HCT116 (cell line): ENCODE data around the gene FGF14. TPM values are rescaled to one million over a fixed set of nuclear protein-coding genes. Genes with fewer than 3 reads are reported as not detected.

Experiments
- ATAC-seq: fragments of 200-7000 bp; cut with Tn5 transposase; 2 replicates; pipeline ENCODE4 v1.9.1; 2020; ENCODE audit warnings: mild to moderate bottlenecking, moderate library complexity
- BruUV-seq: library from RNA; stranded (reverse); fragments of 400-500 nt; replicated peaks from 2 replicates; lab custom pipeline; 2021; lab: Mats Ljungman, UMichigan
- CTCF ChIA-PET: fragments of 300-600 bp; sonication (Branson Sonifier 250); formaldehyde crosslinking; loops from one replicate; lab custom pipeline; 2021; ENCODE audit warnings: antibody characterized with exemption; lab: Charles Lee
- POLR2A ChIA-PET: fragments of 300-600, 350-600 bp; sonication (Branson Sonifier 250); formaldehyde crosslinking; loops from one replicate; lab custom pipeline; 2021; ENCODE audit warnings: antibody characterized with exemption; lab: Charles Lee
- RAD21 ChIA-PET, 2 experiments: fragments of 300-600 bp; sonication (Branson Sonifier 250); formaldehyde crosslinking; loops; one replicate each; lab custom pipeline; 2023; ENCODE audit warnings: low total read pairs in 2 of 2; ENCODE audit not compliant: uncharacterized antibody in 2 of 2, unreplicated experiment in 2 of 2, low non-redundant PET in 1 of 2; lab: Charles Lee
- DNase-seq: peaks from one replicate; pipeline ENCODE4 v3.0.0-alpha.2; 2010; ENCODE audit warnings: low read depth, low spot score
- H2AFZ ChIP-seq: fragments of 200-600 bp; shearing (Covaris generic), sonication (generic); 2 replicates; pipeline ENCODE4 v1.6.1; 2017; ENCODE audit warnings: low read depth, mixed run types, mixed read lengths, antibody characterized with exemption, low read length; ENCODE audit not compliant: poor library complexity, severe bottlenecking
- H3K27ac ChIP-seq: 2 replicates; pipeline ENCODE4 v1.5.1; 2012; ENCODE audit warnings: low read depth, low read length
- H3K27me3 ChIP-seq: fragments of 200-600 bp; sonication (generic); 2 replicates; pipeline ENCODE4 v1.6.1; 2016; ENCODE audit warnings: mixed run types, low read length, mixed read lengths; ENCODE audit not compliant: insufficient read depth
- H3K36me3 ChIP-seq, 2 experiments: fragments of 200-500 bp in 1 of 2; fragments of 200-600 bp in 1 of 2; sonication (Bioruptor generic) in 1 of 2; sonication (generic) in 1 of 2; 2 replicates each; pipeline versions ENCODE4 v1.5.1 to v1.6.1; 2014 to 2016; ENCODE audit warnings: low read length in 2 of 2, inconsistent platforms in 1 of 2, mixed read lengths in 1 of 2, mixed run types in 1 of 2; ENCODE audit not compliant: insufficient read depth in 2 of 2, control insufficient read depth in 1 of 2
- H3K4me1 ChIP-seq, 2 experiments: fragments of 200-600 bp in 1 of 2; sonication (generic) in 1 of 2; 2 replicates each; pipeline versions ENCODE4 v1.5.1 to v1.6.1; 2012 to 2017; ENCODE audit warnings: low read length in 2 of 2, inconsistent platforms in 1 of 2, mild to moderate bottlenecking in 1 of 2, mixed read lengths in 1 of 2, mixed run types in 1 of 2, moderate library complexity in 1 of 2; ENCODE audit not compliant: insufficient read depth in 2 of 2, control insufficient read depth in 1 of 2
- H3K4me2 ChIP-seq: fragments of 200-600 bp; sonication (generic); 2 replicates; pipeline ENCODE4 v1.6.1; 2017; ENCODE audit warnings: mixed run types, low read length, mixed read lengths
- H3K4me3 ChIP-seq, 2 experiments: fragments of 200-600 bp in 1 of 2; sonication (generic) in 1 of 2; replicated peaks in 1 of 2; 2 replicates each; pipeline ENCODE4 v1.5.1; 2011 to 2016; ENCODE audit warnings: low read length in 2 of 2, control low read depth in 1 of 2, low read depth in 1 of 2, mild to moderate bottlenecking in 1 of 2, mixed read lengths in 1 of 2, mixed run types in 1 of 2
- H3K79me2 ChIP-seq: fragments of 200-600 bp; sonication (generic); 2 replicates; pipeline ENCODE4 v1.6.1; 2017; ENCODE audit warnings: mild to moderate bottlenecking, mixed run types, low read length, moderate library complexity, mixed read lengths; ENCODE audit not compliant: insufficient read depth
- H3K9ac ChIP-seq: fragments of 200-600 bp; sonication (generic); 2 replicates; pipeline ENCODE4 v1.6.1; 2016; ENCODE audit warnings: low read length, mixed read lengths
- H3K9me2 ChIP-seq: fragments of 200-600 bp; sonication (generic), shearing (Covaris generic); 2 replicates; pipeline ENCODE4 v1.6.1; 2017; ENCODE audit warnings: mixed run types, mild to moderate bottlenecking, moderate library complexity; ENCODE audit not compliant: insufficient read depth
- H3K9me3 ChIP-seq, 2 experiments: fragments of 200-500 bp in 1 of 2; fragments of 200-600 bp in 1 of 2; sonication (Bioruptor generic) in 1 of 2; sonication (generic) in 1 of 2; 2 replicates each; pipeline ENCODE4 v1.6.1; 2014 to 2017; ENCODE audit warnings: low read length in 2 of 2, mixed read lengths in 2 of 2, inconsistent platforms in 1 of 2, low read depth in 1 of 2, mild to moderate bottlenecking in 1 of 2, mixed run types in 1 of 2, moderate library complexity in 1 of 2; ENCODE audit not compliant: control insufficient read depth in 1 of 2, insufficient read depth in 1 of 2
- H4K20me1 ChIP-seq: fragments of 200-600 bp; sonication (generic), shearing (Covaris generic); 2 replicates; pipeline ENCODE4 v1.6.1; 2017; ENCODE audit warnings: mixed run types, mild to moderate bottlenecking, moderate library complexity; ENCODE audit not compliant: insufficient read depth
- CEBPB ChIP-seq: IDR thresholded peaks from 2 replicates; pipeline ENCODE4 v1.6.1; 2012; ENCODE audit warnings: low read depth
- EGR1 ChIP-seq: IDR thresholded peaks from 2 replicates; pipeline ENCODE4 v1.6.1; 2012; ENCODE audit warnings: low read depth
- EZH2phosphoT487 ChIP-seq: fragments of 200-600 bp; IDR thresholded peaks from 2 replicates; pipeline ENCODE4 v1.6.1; 2018; ENCODE audit warnings: antibody characterized with exemption, borderline replicate concordance
- FOSL1 ChIP-seq: IDR thresholded peaks from 2 replicates; pipeline ENCODE4 v1.6.1; 2012; ENCODE audit warnings: low read depth
- JUND ChIP-seq: IDR thresholded peaks from 2 replicates; pipeline ENCODE4 v1.6.1; 2012
- MAX ChIP-seq: IDR thresholded peaks from 2 replicates; pipeline ENCODE4 v1.6.1; 2012
- POLR2AphosphoS5 ChIP-seq: IDR thresholded peaks from 2 replicates; pipeline ENCODE4 v1.6.1; 2011; ENCODE audit warnings: mild to moderate bottlenecking, low read depth, low read length, moderate library complexity
- RAD21 ChIP-seq: IDR thresholded peaks from 2 replicates; pipeline ENCODE4 v1.6.1; 2012; ENCODE audit warnings: low read depth, mild to moderate bottlenecking
- REST ChIP-seq: IDR thresholded peaks from 2 replicates; pipeline ENCODE4 v1.6.1; 2012; ENCODE audit warnings: low read depth
- SP1 ChIP-seq: IDR thresholded peaks from 2 replicates; pipeline ENCODE4 v1.6.1; 2012; ENCODE audit warnings: low read depth
- SRF ChIP-seq: IDR thresholded peaks from 2 replicates; pipeline ENCODE4 v1.6.1; 2012; ENCODE audit warnings: low read depth
- YY1 ChIP-seq: IDR thresholded peaks from 2 replicates; pipeline ENCODE4 v1.6.1; 2011; ENCODE audit warnings: low read length, low read depth, moderate library complexity, mild to moderate bottlenecking; ENCODE audit not compliant: insufficient replicate concordance; ENCODE audit errors: extremely low read depth
- ZBTB33 ChIP-seq: IDR thresholded peaks from 2 replicates; pipeline ENCODE4 v1.6.1; 2011; ENCODE audit warnings: mild to moderate bottlenecking, low read length, moderate library complexity; ENCODE audit not compliant: insufficient replicate concordance; ENCODE audit errors: extremely low read depth
- ZFX ChIP-seq: fragments of 450-650 bp; IDR thresholded peaks from 2 replicates; pipeline ENCODE4 v1.6.1; 2017
- intact Hi-C: fragments of 100-400 bp; cut with micrococcal nuclease; formaldehyde crosslinking; loops from 2 replicates; pipeline ENCODE4 v1.10.0; 2022
- total RNA-seq: library from RNA; stranded (reverse); gene quantifications from one replicate; pipeline ENCODE4 v1.2.1, GENCODE V29; 2021; ENCODE audit not compliant: unreplicated experiment
- TF ChIP-seq, protein P1 (sequence below): IDR thresholded peaks from 2 replicates; pipeline ENCODE4 v1.6.1; 2012

The FGF14 gene
- total RNA-seq, 1 experiment from 2014 or later, result not detected

- ATAC-seq (no peak), DNase-seq (no peak)
- Histone ChIP-seq H3K9me2 (no peaks in the 10 kb centered on the region), H3K4me1 (no peaks in the 10 kb centered on the region), H3K4me2 (no peak overlapping the region), H3K27me3 (no peaks in the 10 kb centered on the region), H4K20me1 (no peaks in the 10 kb centered on the region), H3K36me3 (no peaks in the 10 kb centered on the region), H3K9me3 (no peaks in the 10 kb centered on the region), H3K4me3 (no peak overlapping the region), H3K27ac (no peak overlapping the region), H2AFZ (no peak overlapping the region), H3K79me2 (no peaks in the 10 kb centered on the region), H3K9ac (no peak overlapping the region)
- intact Hi-C loops, result no loop called here
- BruUV-seq, result no TSS peak
- CTCF ChIA-PET, result no interaction called here
- RAD21 ChIA-PET, result no interaction called here
- POLR2A ChIA-PET, result no interaction called here
- TF ChIP-seq EGR1 (no peak), MAX (no peak), FOSL1 (no peak), EZH2phosphoT487 (no peak)
Measured at GRCh38 chr13:101881593-101881992, 520.3 kb downstream of the FGF14 start.

DNA sequence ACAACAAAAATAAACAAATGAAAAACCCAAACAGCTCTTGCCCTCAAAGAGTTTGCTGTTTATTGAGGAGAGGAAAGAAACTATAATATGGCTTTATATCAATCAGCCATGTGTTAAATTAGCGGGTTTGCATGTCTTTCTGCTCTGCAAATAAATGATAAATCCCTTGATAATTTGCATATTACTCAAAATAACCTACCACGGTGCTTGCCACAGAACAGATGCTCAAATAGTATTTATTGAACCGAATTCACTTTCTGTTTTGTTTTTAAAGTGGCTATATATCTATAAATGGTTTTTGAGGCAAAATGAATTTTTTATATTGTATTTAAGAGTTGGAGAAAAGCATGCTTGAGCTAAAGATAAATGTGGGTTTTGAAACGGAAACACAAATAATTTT, 521.3 kb downstream of the FGF14 start:
- POLR2A ChIA-PET, result no interaction called here
- no peak for TF ChIP-seq CEBPB
- no peak for TF ChIP-seq EGR1
- no peak for TF ChIP-seq YY1
- no peak for TF ChIP-seq POLR2AphosphoS5
- no peak for TF ChIP-seq ZBTB33
- TF ChIP-seq JUND, result no peak
- TF ChIP-seq ZFX, result no peak
- TF ChIP-seq SP1, result no peak
- TF ChIP-seq SRF, result no peak
- TF ChIP-seq FOSL1, result no peak
- TF ChIP-seq RAD21, result no peak
- TF ChIP-seq, protein P1, sequence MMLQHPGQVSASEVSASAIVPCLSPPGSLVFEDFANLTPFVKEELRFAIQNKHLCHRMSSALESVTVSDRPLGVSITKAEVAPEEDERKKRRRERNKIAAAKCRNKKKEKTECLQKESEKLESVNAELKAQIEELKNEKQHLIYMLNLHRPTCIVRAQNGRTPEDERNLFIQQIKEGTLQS, result no peak
- no peak for TF ChIP-seq MAX
- TF ChIP-seq REST, result no peak
- no peak for TF ChIP-seq EZH2phosphoT487

More for the DNA sequence above, 521.3 kb downstream of the FGF14 start:
- H3K27ac ChIP-seq, result no peak overlapping the region
- H3K9ac ChIP-seq, result no peak overlapping the region
- no peaks in the 10 kb centered on the region for H3K4me1 ChIP-seq
- H3K27me3 ChIP-seq, result no peaks in the 10 kb centered on the region
- intact Hi-C loops, result no loop called here
- H3K4me2 ChIP-seq, result no peak overlapping the region
- CTCF ChIA-PET, result no interaction called here
- no peak overlapping the region for H3K4me3 ChIP-seq
- no peaks in the 10 kb centered on the region for H3K36me3 ChIP-seq
- no TSS peak for BruUV-seq
- no peaks in the 10 kb centered on the region for H4K20me1 ChIP-seq
- peaks cover 0 to 8% of the 10 kb centered on the region in 2 experiments; a peak in 1 of 4 replicates for H3K9me3 ChIP-seq
- ATAC-seq (no peak), DNase-seq (no peak)
- H2AFZ ChIP-seq, result no peak overlapping the region
- no peaks in the 10 kb centered on the region for H3K79me2 ChIP-seq
- RAD21 ChIA-PET, result no interaction called here
- no peaks in the 10 kb centered on the region for H3K9me2 ChIP-seq
